ENCODE measurements around the gene DRC7. TPM values are rescaled to one million over a fixed set of nuclear protein-coding genes. Genes with fewer than 3 reads are reported as not detected.
"Not testable (repeated sequence)": the region's sequence is repeated elsewhere in the genome, so short reads cannot be mapped to it uniquely, and the experiment has no call there.

Gene DRC7
- total RNA-seq, 1 donor from 2014 or later: not detected

- no peak for ATAC-seq (ENCODE audit: poor library complexity)
- DNase-seq: no peak
- intact Hi-C loops (cut with DNase I): no loop called here
Observed at GRCh38 chr16:57670196-57670595, 24.4 kb upstream of the DRC7 start.

GRCh38 chr16:57671451-57671850, 23.2 kb upstream of the DRC7 start:
- intact Hi-C loops (cut with DNase I); ATAC-seq (ENCODE audit: poor library complexity): not testable (repeated sequence)
- peak; percentile 20 for DNase-seq

GRCh38 chr16:57672416-57672815, 22.2 kb upstream of the DRC7 start:
- intact Hi-C loops (cut with DNase I): no loop called here
- DNase-seq (no peak), ATAC-seq (ENCODE audit: poor library complexity) (no peak)

GRCh38 chr16:57672824-57673223, 21.8 kb upstream of the DRC7 start:
- ATAC-seq (ENCODE audit: poor library complexity): no peak
- DNase-seq: no peak
- intact Hi-C loops (cut with DNase I): no loop called here

- intact Hi-C loops (cut with DNase I): no loop called here
- ATAC-seq (ENCODE audit: poor library complexity) (no peak), DNase-seq (no peak)
Observed at GRCh38 chr16:57675741-57676551, 18.7 kb upstream of the DRC7 start.

- no peak for ATAC-seq (ENCODE audit: poor library complexity)
Observed at GRCh38 chr16:57676553-57677085, 18.0 kb upstream of the DRC7 start.

GRCh38 chr16:57677622-57678369, 16.8 kb upstream of the DRC7 start:
- intact Hi-C loops (cut with DNase I): no loop called here
- DNase-seq (no peak), ATAC-seq (ENCODE audit: poor library complexity) (peak; percentile 83)

More at GRCh38 chr16:57676553-57677085, 18.0 kb upstream of the DRC7 start:
- intact Hi-C loops (cut with DNase I): no loop called here
- DNase-seq: no peak

GRCh38 chr16:57679016-57679415, 15.6 kb upstream of the DRC7 start:
- intact Hi-C loops (cut with DNase I): no loop called here
- DNase-seq: no peak
- ATAC-seq (ENCODE audit: poor library complexity): no peak

GRCh38 chr16:57679767-57680482, 14.7 kb upstream of the DRC7 start:
- DNase-seq: no peak
- no peak for ATAC-seq (ENCODE audit: poor library complexity)
- intact Hi-C loops (cut with DNase I): no loop called here

- intact Hi-C loops (cut with DNase I): no loop called here
- DNase-seq: no peak
- no peak for ATAC-seq (ENCODE audit: poor library complexity)
Observed at GRCh38 chr16:57680842-57681375, 13.7 kb upstream of the DRC7 start.

- no peak for DNase-seq
- ATAC-seq (ENCODE audit: poor library complexity): no peak
- intact Hi-C loops (cut with DNase I): no loop called here
Observed at GRCh38 chr16:57681950-57682728, 12.5 kb upstream of the DRC7 start.

GRCh38 chr16:57682809-57683635, 11.6 kb upstream of the DRC7 start:
- DNase-seq (no peak), ATAC-seq (ENCODE audit: poor library complexity) (no peak)
- intact Hi-C loops (cut with DNase I): no loop called here

GRCh38 chr16:57683636-57684545, 10.7 kb upstream of the DRC7 start:
- no peak for DNase-seq
- intact Hi-C loops (cut with DNase I): no loop called here

GRCh38 chr16:57684626-57685358, 9.8 kb upstream of the DRC7 start:
- intact Hi-C loops (cut with DNase I): no loop called here
- no peak for ATAC-seq (ENCODE audit: poor library complexity)
- no peak for DNase-seq

More at GRCh38 chr16:57683636-57684545, 10.7 kb upstream of the DRC7 start:
- no peak for ATAC-seq (ENCODE audit: poor library complexity)

GRCh38 chr16:57685633-57686032, 9.0 kb upstream of the DRC7 start:
- intact Hi-C loops (cut with DNase I): no loop called here
- ATAC-seq (ENCODE audit: poor library complexity): no peak

GRCh38 chr16:57686577-57686976, 8.0 kb upstream of the DRC7 start:
- intact Hi-C loops (cut with DNase I): no loop called here
- no peak for ATAC-seq (ENCODE audit: poor library complexity)
- DNase-seq: no peak

More at GRCh38 chr16:57685633-57686032, 9.0 kb upstream of the DRC7 start:
- no peak for DNase-seq

All from Right ventricle myocardium superior (tissue), 1 donor.